Colon (tissue), 2 donors: Measurements from ENCODE around the gene VRK1.

Experiments
- FAIRE-seq: peaks from 2 replicates; lab custom pipeline; 2012; peaks lifted over from hg19 to GRCh38; lab: Jason Lieb, UNC
- donor health status: control.
- donor health status: control.

The VRK1 gene

GRCh38 chr14:96824283-96824682 is 27.1 kb downstream of the VRK1 start:
- FAIRE-seq = no peak

GRCh38 chr14:96826818-96827217 is 29.6 kb downstream of the VRK1 start:
- no peak for FAIRE-seq

- no peak for FAIRE-seq
Observed at GRCh38 chr14:96827290-96827689, 30.1 kb downstream of the VRK1 start.

GRCh38 chr14:96829791-96830190 is 32.6 kb downstream of the VRK1 start:
- FAIRE-seq = no peak

- no peak for FAIRE-seq
Observed at GRCh38 chr14:96830946-96831345, 33.8 kb downstream of the VRK1 start.

- FAIRE-seq = no peak
Observed at GRCh38 chr14:96832351-96832750, 35.2 kb downstream of the VRK1 start.

- FAIRE-seq = no peak
Observed at GRCh38 chr14:96838449-96838848, 41.3 kb downstream of the VRK1 start.

- FAIRE-seq = no peak
Observed at GRCh38 chr14:96839251-96839650, 42.1 kb downstream of the VRK1 start.

GRCh38 chr14:96843137-96843536 is 46.0 kb downstream of the VRK1 start:
- no peak for FAIRE-seq

GRCh38 chr14:96844857-96845570 is 47.8 kb downstream of the VRK1 start:
- no peak for FAIRE-seq

- no peak for FAIRE-seq
Observed at GRCh38 chr14:96847451-96847850, 50.3 kb downstream of the VRK1 start.

- no peak for FAIRE-seq
Observed at GRCh38 chr14:96848011-96848410, 50.8 kb downstream of the VRK1 start.

- no peak for FAIRE-seq
Observed at GRCh38 chr14:96849733-96850132, 52.6 kb downstream of the VRK1 start.

GRCh38 chr14:96851694-96852381 is 54.7 kb downstream of the VRK1 start:
- no peak for FAIRE-seq

- FAIRE-seq = no peak
Observed at GRCh38 chr14:96852823-96853422, 55.7 kb downstream of the VRK1 start.

GRCh38 chr14:96858643-96859042 is 61.5 kb downstream of the VRK1 start:
- FAIRE-seq = no peak

- FAIRE-seq = no peak
Observed at GRCh38 chr14:96861568-96862310, 64.6 kb downstream of the VRK1 start.

- no peak for FAIRE-seq
Observed at GRCh38 chr14:96863327-96863985, 66.3 kb downstream of the VRK1 start.

GRCh38 chr14:96863986-96864330 is 66.8 kb downstream of the VRK1 start:
- no peak for FAIRE-seq

- no peak for FAIRE-seq
Observed at GRCh38 chr14:96867634-96868033, 70.5 kb downstream of the VRK1 start.

- no peak for FAIRE-seq
Observed at GRCh38 chr14:96874127-96874526, 76.9 kb downstream of the VRK1 start.

GRCh38 chr14:96876747-96877146 is 79.6 kb downstream of the VRK1 start:
- no peak for FAIRE-seq
